RWPE2 (cell line): ENCODE data around the gene FMC1.

Experiments used
- ATAC-seq: fragments of 200-7000 bp; cut with Tn5 transposase; 3 replicates; pipeline ENCODE4 v1.9.1; 2021; ENCODE audit warnings: low read depth
- DNase-seq: peaks from one replicate; pipeline ENCODE4 v3.0.0-alpha.2; 2020; ENCODE audit warnings: low spot score
- H3K27ac ChIP-seq: fragments of 450-650 bp; 2 replicates; pipeline ENCODE4 v1.5.1; 2017; ENCODE audit warnings: mild to moderate bottlenecking; ENCODE audit not compliant: poor library complexity, severe bottlenecking
- H3K27me3 ChIP-seq: fragments of 250-450 bp; sonication (Bioruptor Pico); 2 replicates; pipeline ENCODE4 v1.5.1; 2021; ENCODE audit warnings: mild to moderate bottlenecking, moderate library complexity; ENCODE audit not compliant: insufficient read depth, poor library complexity, severe bottlenecking
- H3K36me3 ChIP-seq: fragments of 250-450 bp; sonication (Bioruptor Pico); 2 replicates; pipeline ENCODE4 v1.5.1; 2020; ENCODE audit warnings: low read depth, mild to moderate bottlenecking, moderate library complexity
- H3K4me1 ChIP-seq: fragments of 250-450 bp; sonication (Bioruptor Pico); 2 replicates; pipeline ENCODE4 v1.5.1; 2021; ENCODE audit warnings: mild to moderate bottlenecking, moderate library complexity; ENCODE audit not compliant: insufficient read depth, poor library complexity, severe bottlenecking
- H3K4me3 ChIP-seq: fragments of 250-450 bp; sonication (Bioruptor Pico); 2 replicates; pipeline ENCODE4 v1.5.1; 2021; ENCODE audit warnings: mild to moderate bottlenecking, moderate library complexity; ENCODE audit not compliant: severe bottlenecking
- H3K9me3 ChIP-seq: fragments of 250-450 bp; sonication (Bioruptor Pico); 2 replicates; pipeline ENCODE4 v1.5.1; 2021; ENCODE audit warnings: mild to moderate bottlenecking, moderate library complexity; ENCODE audit not compliant: severe bottlenecking
- CTCF ChIP-seq: fragments of 450-650 bp; IDR thresholded peaks from one replicate; pipeline ENCODE4 v1.5.1; 2017; ENCODE audit warnings: mild to moderate bottlenecking, moderate library complexity; ENCODE audit not compliant: poor library complexity, severe bottlenecking

The FMC1 gene

GRCh38 chr7:139297795-139298194 is 43.3 kb upstream of the FMC1 start:
- H3K27me3 ChIP-seq, result no peaks in the 10 kb centered on the region
- no peak overlapping the region for H3K27ac ChIP-seq
- H3K4me3 ChIP-seq, result no peak overlapping the region
- ATAC-seq (no peak), DNase-seq (no peak)
- H3K4me1 ChIP-seq, result no peaks in the 10 kb centered on the region
- TF ChIP-seq CTCF, result no peak
- no peaks in the 10 kb centered on the region for H3K9me3 ChIP-seq
- H3K36me3 ChIP-seq, result peaks cover 23% of the 10 kb centered on the region

DNA sequence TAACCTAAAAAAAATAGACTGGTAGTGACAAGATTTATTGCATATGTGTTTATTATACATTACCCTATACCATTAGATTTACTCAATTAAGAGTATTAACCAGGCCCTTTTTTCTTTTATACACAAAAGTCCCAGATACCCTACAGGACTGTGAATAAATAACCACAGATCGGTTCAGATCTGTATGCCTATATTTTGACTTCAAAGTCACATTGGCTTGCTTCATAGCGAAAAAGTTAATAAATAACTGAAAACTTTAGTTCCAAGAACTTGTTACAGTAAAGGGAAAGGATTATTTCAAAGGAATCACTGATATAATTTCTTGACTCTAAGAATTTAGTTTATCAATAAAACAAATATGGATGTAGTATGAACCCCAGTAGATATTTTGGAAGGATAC is 41.8 kb upstream of the FMC1 start:
- no peak for DNase-seq
- Histone ChIP-seq H3K27me3 (no peaks in the 10 kb centered on the region), H3K4me1 (no peaks in the 10 kb centered on the region), H3K4me3 (no peak overlapping the region), H3K27ac (no peak overlapping the region), H3K9me3 (no peaks in the 10 kb centered on the region), H3K36me3 (peaks cover 24% of the 10 kb centered on the region)
- no peak for ATAC-seq
- no peak for TF ChIP-seq CTCF

DNA sequence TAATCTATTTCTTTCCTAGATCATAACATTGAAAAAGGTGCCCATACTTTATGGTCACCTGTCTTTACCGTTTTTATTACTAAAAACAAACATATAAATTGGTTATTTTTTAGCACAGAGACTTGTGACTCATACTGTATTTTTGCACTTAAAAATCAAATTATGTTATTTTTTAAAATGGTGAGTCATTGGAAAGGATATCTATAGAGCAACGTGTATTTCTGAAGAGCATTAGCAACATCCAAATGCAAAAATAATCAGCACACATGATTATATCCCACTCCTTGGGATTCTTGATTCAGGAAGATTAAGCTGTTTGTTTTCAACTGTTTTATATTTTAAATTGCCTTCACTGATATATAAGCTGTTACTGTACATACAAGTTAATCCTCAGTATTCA is 40.7 kb upstream of the FMC1 start:
- ATAC-seq (no peak), DNase-seq (no peak)
- TF ChIP-seq CTCF, result no peak
- Histone ChIP-seq H3K9me3 (no peaks in the 10 kb centered on the region), H3K4me3 (no peak overlapping the region), H3K4me1 (no peaks in the 10 kb centered on the region), H3K36me3 (peaks cover 24% of the 10 kb centered on the region), H3K27me3 (no peaks in the 10 kb centered on the region), H3K27ac (no peak overlapping the region)

DNA sequence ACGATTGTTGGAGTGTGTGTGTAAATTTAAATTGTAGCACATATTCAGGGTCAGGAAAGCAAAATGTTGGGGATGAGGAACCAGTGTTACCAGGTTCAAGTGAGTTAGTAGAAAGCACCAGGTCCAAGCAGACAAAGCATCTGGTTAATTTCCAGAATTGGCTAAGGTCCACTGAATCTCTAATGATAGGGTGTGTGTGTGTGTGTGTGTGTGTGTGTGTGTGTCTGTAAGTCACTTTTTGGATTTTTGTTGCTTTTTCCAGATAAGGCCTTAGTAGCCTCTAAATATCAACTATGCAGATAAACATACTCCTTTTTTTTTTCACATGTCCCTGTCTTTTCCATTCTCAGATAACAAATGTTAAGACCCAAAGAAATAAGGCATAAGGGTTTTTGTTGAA is 36.6 kb upstream of the FMC1 start:
- Histone ChIP-seq H3K4me1 (peaks cover 7% of the 10 kb centered on the region), H3K27ac (no peak overlapping the region), H3K4me3 (no peak overlapping the region), H3K9me3 (no peaks in the 10 kb centered on the region), H3K27me3 (no peaks in the 10 kb centered on the region), H3K36me3 (peaks cover 19% of the 10 kb centered on the region)
- DNase-seq, result no peak
- ATAC-seq, result no peak
- no peak for TF ChIP-seq CTCF

DNA sequence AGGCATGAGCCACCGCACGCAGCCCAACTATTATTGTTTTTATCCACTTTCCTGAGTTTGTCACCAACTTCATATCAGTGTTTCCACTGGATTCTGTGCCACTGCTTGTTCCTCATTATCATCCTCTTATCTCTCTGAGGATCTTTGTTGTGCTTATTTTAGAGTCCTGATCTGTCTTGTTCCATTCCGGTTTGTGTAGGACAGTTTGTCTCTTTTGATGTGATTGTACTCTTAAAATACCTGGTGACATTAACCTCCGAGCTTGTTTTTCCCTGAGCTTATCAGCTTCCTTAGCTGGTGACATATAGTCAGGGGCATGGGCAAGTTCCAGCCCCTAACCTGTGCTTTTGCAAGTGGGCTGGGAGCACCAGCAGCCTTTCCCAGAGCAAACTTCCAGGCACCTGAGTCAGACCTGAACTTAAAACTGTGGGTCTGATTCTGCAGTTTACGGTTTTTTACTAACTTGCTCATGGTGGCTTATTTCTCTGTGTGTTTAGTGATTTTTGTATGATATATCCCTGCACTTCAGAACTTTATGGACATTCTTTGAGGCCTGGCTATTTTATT is 23.1 kb upstream of the FMC1 start:
- Histone ChIP-seq H3K27me3 (no peaks in the 10 kb centered on the region), H3K27ac (no peak overlapping the region), H3K36me3 (no peaks in the 10 kb centered on the region), H3K4me3 (no peak overlapping the region), H3K4me1 (no peaks in the 10 kb centered on the region), H3K9me3 (no peaks in the 10 kb centered on the region)
- no peak for TF ChIP-seq CTCF
- ATAC-seq (no peak), DNase-seq (no peak)
